Keratinocyte (primary cell): ENCODE results near the gene DUSP22.

Source experiments
- CTCF ChIP-seq, 3 experiments: IDR thresholded peaks in 1 of 3; conservative IDR thresholded peaks in 1 of 3; optimal IDR thresholded peaks in 1 of 3; 2 replicates in 2 of 3; 3 replicates in 1 of 3; pipeline versions ENCODE3 to v1.5.1; 2011; ENCODE audit warnings: low read length in 3 of 3, mild to moderate bottlenecking in 3 of 3, moderate library complexity in 2 of 3, control low read depth in 1 of 3, inconsistent platforms in 1 of 3; ENCODE audit not compliant: insufficient read depth in 2 of 3; ENCODE audit errors: extremely low read depth in 1 of 3
- EZH2 ChIP-seq: IDR thresholded peaks from one replicate; pipeline ENCODE4 v1.6.1; 2012; ENCODE audit warnings: inconsistent platforms, mild to moderate bottlenecking, low read length, moderate library complexity

GRCh38 chr6:373773-374724, 81.8 kb downstream of the DUSP22 start:
- TF ChIP-seq CTCF (optimal IDR thresholded peaks at IDR 0.05 in 1 of 3, IDR thresholded peaks at IDR 0.05 in 1 of 3, conservative IDR thresholded peaks at IDR 0.05 in 1 of 3; ENCODE audit: extremely low read depth in 1 of 3, insufficient read depth in 2 of 3, low read length in 3 of 3) = no peak
- TF ChIP-seq EZH2 = no peak
